HFFc6 (cell line): ENCODE data around the gene TMTC3. TPM values are rescaled to one million over a fixed set of nuclear protein-coding genes. Genes with fewer than 3 reads are reported as not detected.

Source experiments
- DNase-seq: peaks from one replicate; pipeline ENCODE4 v3.0.0-alpha.2; 2018
- H3K27ac Mint-ChIP-seq: 2 replicates; pipeline ENCODE4 v1.8.0; 2020; ENCODE audit warnings: mild to moderate bottlenecking, mixed read lengths
- H3K27me3 Mint-ChIP-seq: 2 replicates; pipeline ENCODE4 v1.8.0; 2021; ENCODE audit warnings: mild to moderate bottlenecking, moderate library complexity, mixed read lengths; ENCODE audit not compliant: insufficient read depth
- H3K36me3 Mint-ChIP-seq: 2 replicates; pipeline ENCODE4 v1.8.0; 2021; ENCODE audit warnings: low read depth, mixed read lengths
- H3K4me1 Mint-ChIP-seq: 2 replicates; pipeline ENCODE4 v1.8.0; 2020; ENCODE audit warnings: low read depth, mixed read lengths
- H3K4me3 Mint-ChIP-seq: 2 replicates; pipeline ENCODE4 v1.8.0; 2020; ENCODE audit warnings: mild to moderate bottlenecking, moderate library complexity, mixed read lengths
- H3K9me3 Mint-ChIP-seq: 2 replicates; pipeline ENCODE4 v1.8.0; 2020; ENCODE audit warnings: mild to moderate bottlenecking, mixed read lengths
- CTCF ChIP-seq: fragments of 200-600 bp; sonication (generic); IDR thresholded peaks from 2 replicates; pipeline ENCODE4 v1.5.0; 2021; ENCODE audit warnings: antibody characterized with exemption, mild to moderate bottlenecking
- long read RNA-seq: library from polyadenylated mRNA; unstranded; transcript quantifications from one replicate; pipeline ENCODE4 v2.0.0, GENCODE V29; 2019
- total RNA-seq, 6 experiments: library from RNA; stranded (reverse); fragmentation: NEBNext Ultra II Directional; extraction: Animal tissue kit (Norgen Biotek cat#: 25700); gene quantifications; 2 replicates in 1 of 6; 3 replicates in 5 of 6; pipeline ENCODE4 v1.2.3, GENCODE V29; 2021

Gene TMTC3
- total RNA-seq = 10 to 100 TPM; 41.3 to 48.9 (median 46.3) TPM
- long read RNA-seq, full-length matches to known transcripts = 12 of 46 reads
- long read RNA-seq, partial matches to known transcripts = 5 of 46 reads
- long read RNA-seq, other reads (novel, unspliced or antisense) = 29 of 46 reads

- peak; percentile 100 for DNase-seq
- Mint-ChIP-seq H3K4me3 (peak within 1 kb of the TSS; percentile 97), H3K27me3 (no peaks in the 10 kb centered on the region), H3K27ac (peak within 1 kb of the TSS; percentile 96), H3K36me3 (peaks cover 24% of the 10 kb centered on the region), H3K4me1 (peaks cover 43% of the 10 kb centered on the region), H3K9me3 (no peaks in the 10 kb centered on the region)
- TF ChIP-seq CTCF = no peak
Observed at GRCh38 chr12:88141774-88142609, at the start of gene TMTC3, which contains the start of gene CEP290. TMTC3 (plus strand) TSS chr12:88142307; CDS start chr12:88148316, 6,009 bp downstream. CEP290 (minus strand) TSS chr12:88142088; CDS start chr12:88141307, 781 bp downstream.

GRCh38 chr12:88092771-88093170 lies 49.3 kb upstream of the TMTC3 start:
- H3K9me3 Mint-ChIP-seq = no peaks in the 10 kb centered on the region
- H3K4me1 Mint-ChIP-seq = no peaks in the 10 kb centered on the region
- H3K27me3 Mint-ChIP-seq = no peaks in the 10 kb centered on the region
- no peak for DNase-seq
- no peak overlapping the region for H3K4me3 Mint-ChIP-seq
- no peak for TF ChIP-seq CTCF
- peaks cover 13% of the 10 kb centered on the region for H3K36me3 Mint-ChIP-seq
- no peak overlapping the region for H3K27ac Mint-ChIP-seq

GRCh38 chr12:88093573-88093972 lies 48.5 kb upstream of the TMTC3 start:
- TF ChIP-seq CTCF = no peak
- Mint-ChIP-seq H3K27me3 (no peaks in the 10 kb centered on the region), H3K9me3 (no peaks in the 10 kb centered on the region), H3K4me1 (no peaks in the 10 kb centered on the region), H3K4me3 (no peak overlapping the region), H3K36me3 (peaks cover 15% of the 10 kb centered on the region), H3K27ac (no peak overlapping the region)
- no peak for DNase-seq

GRCh38 chr12:88108021-88108420 lies 34.1 kb upstream of the TMTC3 start:
- Mint-ChIP-seq H3K9me3 (no peaks in the 10 kb centered on the region), H3K4me3 (no peak overlapping the region), H3K36me3 (peaks cover 18% of the 10 kb centered on the region), H3K4me1 (peaks cover 20% of the 10 kb centered on the region), H3K27me3 (no peaks in the 10 kb centered on the region), H3K27ac (no peak overlapping the region)
- no peak for TF ChIP-seq CTCF
- DNase-seq = peak; percentile 12

GRCh38 chr12:88111074-88111652 lies 30.9 kb upstream of the TMTC3 start:
- no peaks in the 10 kb centered on the region for H3K27me3 Mint-ChIP-seq
- TF ChIP-seq CTCF = peak; percentile 78
- H3K27ac Mint-ChIP-seq = peak overlapping the region; percentile 71
- no peaks in the 10 kb centered on the region for H3K9me3 Mint-ChIP-seq
- DNase-seq = peak; percentile 28
- peak overlapping the region; percentile 78 for H3K4me3 Mint-ChIP-seq
- H3K36me3 Mint-ChIP-seq = peaks cover 30% of the 10 kb centered on the region
- H3K4me1 Mint-ChIP-seq = peaks cover 50% of the 10 kb centered on the region
